DOHH2 (cell line): ENCODE measurements around the gene IKZF3.

Experiments used
- CTCF ChIP-seq: fragments of 200-600 bp; sonication (generic); IDR thresholded peaks from one replicate; pipeline ENCODE4 v1.5.1; 2014; ENCODE audit warnings: antibody characterized with exemption, mild to moderate bottlenecking, low read depth, low read length; ENCODE audit not compliant: poor library complexity, severe bottlenecking
- EZH2phosphoT487 ChIP-seq: fragments of 200-600 bp; sonication (generic); IDR thresholded peaks from 2 replicates; pipeline ENCODE4 v1.6.1; 2017; ENCODE audit warnings: borderline replicate concordance, mild to moderate bottlenecking, antibody characterized with exemption, low read length, moderate library complexity, mixed read lengths

- TF ChIP-seq CTCF (no peak), EZH2phosphoT487 (no peak)
These were observed 81.6 kb downstream of the IKZF3 start for GRCh38 chr17:39782481-39782880.
